GM21423 (cell line): Measurements from ENCODE around the gene ZNF283.
"Not testable (repeated sequence)": the region's sequence is repeated elsewhere in the genome, so short reads cannot be mapped to it uniquely, and the experiment has no call there.

Source experiments
- ATAC-seq: cut with Tn5 transposase; IDR thresholded peaks from one replicate; pipeline ENCODE4 v1.9.1; 2021; ENCODE audit warnings: mild to moderate bottlenecking, moderate library complexity; ENCODE audit not compliant: unreplicated experiment

The ZNF283 gene

GRCh38 chr19:43847884-43848283, 20.8 kb downstream of the ZNF283 start:
- no peak for ATAC-seq

GRCh38 chr19:43848821-43849220, 21.7 kb downstream of the ZNF283 start:
- ATAC-seq: no peak

DNA sequence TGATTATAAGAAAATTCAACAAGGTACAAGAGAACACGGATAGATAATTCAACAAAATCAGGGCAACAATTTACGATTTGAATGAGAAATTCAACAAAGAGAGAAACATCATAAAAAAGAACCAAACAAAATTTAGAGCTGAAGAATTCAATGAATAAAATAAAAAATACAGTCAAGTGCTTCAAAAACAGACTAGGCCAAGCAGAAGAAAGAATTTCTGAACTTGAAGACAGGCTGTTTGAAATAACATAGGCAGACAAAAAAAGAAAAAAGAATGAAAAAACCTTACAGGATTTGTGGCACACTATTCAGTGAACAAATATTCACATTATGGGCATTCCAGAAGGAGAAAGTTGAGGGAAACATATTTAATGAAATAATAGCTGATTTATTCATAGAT, 31.1 kb downstream of the ZNF283 start:
- no peak for ATAC-seq

GRCh38 chr19:43866923-43867322, 39.8 kb downstream of the ZNF283 start:
- not testable (repeated sequence) for ATAC-seq

DNA sequence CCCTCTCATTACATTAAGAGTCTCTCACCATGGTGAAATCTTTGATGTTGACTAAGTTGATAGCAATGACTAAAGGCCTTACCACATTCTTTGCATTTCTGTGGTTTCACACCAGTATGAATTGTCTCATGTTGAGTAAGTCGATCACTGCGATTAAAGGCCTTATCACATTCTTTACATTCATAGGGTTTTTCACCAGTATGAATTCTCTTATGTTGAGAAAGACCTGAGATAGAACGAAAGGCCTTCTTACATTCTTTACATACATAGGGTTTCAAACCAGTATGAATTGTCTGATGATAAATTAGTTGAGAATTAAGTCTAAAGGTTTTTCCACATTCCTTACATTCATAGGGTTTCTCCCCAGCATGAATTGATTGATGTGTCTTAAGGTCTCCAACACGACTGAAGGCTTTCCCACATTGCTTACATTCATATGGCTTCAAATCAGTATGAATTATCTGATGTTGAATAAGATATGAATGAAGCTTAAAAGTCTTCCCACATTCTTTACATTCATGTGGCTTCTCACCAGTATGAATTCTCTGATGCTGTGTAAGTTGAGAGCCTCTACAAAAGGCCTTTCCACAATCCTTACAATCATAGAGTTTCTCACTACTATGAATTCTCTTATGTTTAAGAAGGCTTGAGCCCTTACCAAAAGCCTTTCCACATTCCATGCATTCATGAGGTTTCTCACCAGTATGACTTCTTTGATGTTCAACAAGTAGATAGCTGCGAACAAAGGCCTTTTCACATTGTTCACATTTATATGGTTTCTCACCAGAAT, 45.6 kb downstream of the ZNF283 start:
- ATAC-seq: no peak

DNA sequence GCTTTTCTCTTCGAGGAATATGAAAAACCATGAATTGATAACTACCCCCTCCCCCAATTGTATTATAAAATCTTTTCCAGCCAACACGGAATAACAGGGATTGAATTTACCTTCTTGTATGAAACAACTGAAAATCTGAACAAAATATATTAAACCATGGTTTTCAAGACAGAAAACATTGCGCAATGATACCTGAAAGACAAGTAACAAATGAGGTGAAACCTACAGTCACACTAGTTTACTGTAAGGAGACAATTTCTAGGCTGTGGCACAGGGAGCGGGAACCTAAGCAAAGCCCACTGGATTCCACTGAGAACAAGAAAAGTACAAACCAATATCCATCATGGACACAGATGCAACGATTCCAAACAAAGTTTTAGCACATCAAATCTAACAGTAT, 53.4 kb downstream of the ZNF283 start:
- ATAC-seq: no peak

- no peak for ATAC-seq
Observed at GRCh38 chr19:43883864-43884263, 56.7 kb downstream of the ZNF283 start, which contains the start of gene ZNF404. Gene ZNF404 (minus strand): TSS chr19:43883964.

- ATAC-seq: no peak
Observed at GRCh38 chr19:43895727-43896308, 68.7 kb downstream of the ZNF283 start.
